HEK293 (cell line): ENCODE measurements around the gene SGIP1.

Source experiments
- ATF2 ChIP-seq: fragments of 450-650 bp; formaldehyde crosslinking; IDR thresholded peaks from 2 replicates; pipeline ENCODE4 v1.5.1; 2016; ENCODE audit warnings: missing biosample characterization, missing genetic modification characterization, low read depth
- CTCF ChIP-seq: fragments of 450-650 bp; formaldehyde crosslinking; IDR thresholded peaks from 2 replicates; pipeline ENCODE4 v1.5.1; 2016; ENCODE audit warnings: missing biosample characterization, missing genetic modification characterization
- SALL2 ChIP-seq: fragments of 450-650 bp; formaldehyde crosslinking; IDR thresholded peaks from 2 replicates; pipeline ENCODE4 v1.5.0; 2017; ENCODE audit warnings: missing biosample characterization, mild to moderate bottlenecking, missing genetic modification characterization, borderline replicate concordance

- TF ChIP-seq SALL2 (no peak), CTCF (no peak), ATF2 (tag by site-specific recombination) (no peak)
These were observed 42.7 kb downstream of the SGIP1 start for GRCh38 chr1:66576645-66577044.
